Retinal pigment epithelial cell (primary cell): Measurements from ENCODE around the gene C4B.
A peak's percentile ranks its signal among the peaks of the same experiment; 100 is the strongest.
"Not testable (repeated sequence)": the region's sequence is repeated elsewhere in the genome, so short reads cannot be mapped to it uniquely, and the experiment has no call there.

ENCODE experiments used
- DNase-seq: peaks from one replicate; pipeline ENCODE4 v3.0.0-alpha.2; 2010; ENCODE audit warnings: low read depth
- H3K4me3 ChIP-seq: 2 replicates; pipeline ENCODE4 v1.5.1; 2011; ENCODE audit warnings: mild to moderate bottlenecking, low read length, control low read depth, moderate library complexity
- TF ChIP-seq, protein P1 (sequence below): conservative IDR thresholded peaks from 2 replicates; pipeline ENCODE4 v1.5.1; 2011; ENCODE audit warnings: low read depth, low read length, control low read depth, inconsistent platforms

The C4B gene

DNA sequence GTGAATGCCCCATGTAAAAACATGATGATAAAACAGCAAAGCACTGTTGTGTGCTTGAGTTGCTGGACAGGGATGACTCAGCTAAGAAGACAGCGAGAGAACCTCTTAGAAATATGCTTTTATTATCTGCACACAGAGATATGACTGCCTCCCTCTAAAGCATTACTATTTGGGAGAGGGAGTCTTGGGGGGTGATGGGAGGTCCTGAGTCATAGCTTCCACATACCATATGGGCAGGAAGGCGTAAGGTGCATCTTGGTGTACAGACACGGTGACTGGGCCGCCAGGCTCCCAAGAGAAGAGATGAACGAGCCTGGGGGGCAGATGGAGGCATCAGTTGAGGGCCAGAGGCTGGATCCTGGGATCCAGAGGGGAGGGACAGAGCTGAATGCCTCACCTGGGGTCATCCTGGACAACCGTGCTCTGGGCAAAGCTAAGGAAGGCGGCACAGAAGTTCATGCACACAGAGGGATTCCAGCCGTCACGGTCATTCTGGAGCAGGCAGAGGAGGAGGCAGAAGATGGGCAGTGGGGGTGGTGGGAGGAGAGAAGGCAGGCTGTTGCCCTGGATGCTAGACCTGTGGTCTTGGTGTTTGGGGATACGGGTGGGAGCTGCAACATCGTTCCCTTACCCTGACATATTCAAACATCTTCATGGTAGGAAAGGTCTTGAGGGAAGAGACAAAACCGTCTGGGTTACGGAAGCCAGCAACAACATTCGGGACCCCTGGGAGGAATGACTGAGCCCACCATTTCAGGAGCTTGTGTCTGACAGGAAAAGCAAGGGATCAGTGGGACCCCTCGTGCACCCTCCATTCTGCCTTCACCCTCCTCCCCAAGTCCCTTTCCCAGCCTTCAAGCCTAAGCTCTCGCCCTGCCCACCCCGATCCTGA is 44.6 kb upstream of the C4B start:
- DNase-seq = no peak
- H3K4me3 ChIP-seq = peak overlapping the region; percentile 91
- TF ChIP-seq, protein P1, sequence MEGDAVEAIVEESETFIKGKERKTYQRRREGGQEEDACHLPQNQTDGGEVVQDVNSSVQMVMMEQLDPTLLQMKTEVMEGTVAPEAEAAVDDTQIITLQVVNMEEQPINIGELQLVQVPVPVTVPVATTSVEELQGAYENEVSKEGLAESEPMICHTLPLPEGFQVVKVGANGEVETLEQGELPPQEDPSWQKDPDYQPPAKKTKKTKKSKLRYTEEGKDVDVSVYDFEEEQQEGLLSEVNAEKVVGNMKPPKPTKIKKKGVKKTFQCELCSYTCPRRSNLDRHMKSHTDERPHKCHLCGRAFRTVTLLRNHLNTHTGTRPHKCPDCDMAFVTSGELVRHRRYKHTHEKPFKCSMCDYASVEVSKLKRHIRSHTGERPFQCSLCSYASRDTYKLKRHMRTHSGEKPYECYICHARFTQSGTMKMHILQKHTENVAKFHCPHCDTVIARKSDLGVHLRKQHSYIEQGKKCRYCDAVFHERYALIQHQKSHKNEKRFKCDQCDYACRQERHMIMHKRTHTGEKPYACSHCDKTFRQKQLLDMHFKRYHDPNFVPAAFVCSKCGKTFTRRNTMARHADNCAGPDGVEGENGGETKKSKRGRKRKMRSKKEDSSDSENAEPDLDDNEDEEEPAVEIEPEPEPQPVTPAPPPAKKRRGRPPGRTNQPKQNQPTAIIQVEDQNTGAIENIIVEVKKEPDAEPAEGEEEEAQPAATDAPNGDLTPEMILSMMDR = no peak

DNA sequence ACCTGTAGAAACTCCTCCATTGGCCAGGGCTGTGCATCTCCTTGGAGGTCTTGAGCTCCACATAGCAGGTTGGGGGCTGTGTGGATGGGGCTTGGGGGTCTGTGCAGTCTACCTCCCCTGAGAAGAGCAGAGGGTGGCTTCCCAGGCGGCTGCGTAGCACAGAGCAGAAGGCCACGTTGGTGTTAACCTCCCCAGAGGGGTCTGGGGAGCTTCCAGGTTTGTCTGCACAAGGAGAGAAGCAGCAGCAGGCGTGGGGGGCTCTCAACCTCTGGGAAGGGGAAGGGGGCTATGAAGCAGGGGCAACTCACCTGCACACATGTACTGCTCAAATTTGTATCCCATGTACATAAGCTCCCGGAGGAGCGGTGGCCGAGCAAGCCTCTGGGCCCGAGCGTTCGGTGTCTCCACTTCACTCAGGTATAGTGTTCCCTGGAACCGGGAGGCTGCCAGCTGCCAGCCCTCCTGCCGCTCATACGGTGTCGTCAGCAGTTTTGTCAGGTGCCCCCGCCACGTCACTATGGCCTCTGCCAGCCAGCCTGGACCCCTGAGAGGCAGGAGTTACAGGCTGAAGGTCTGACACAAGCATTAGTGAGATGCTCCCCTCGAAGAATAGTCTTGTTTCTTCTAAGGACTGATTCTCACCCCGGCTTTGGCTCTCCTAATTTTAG is 43.9 kb upstream of the C4B start:
- DNase-seq = no peak
- TF ChIP-seq, protein P1 = no peak
- H3K4me3 ChIP-seq = peak overlapping the region; percentile 91

DNA sequence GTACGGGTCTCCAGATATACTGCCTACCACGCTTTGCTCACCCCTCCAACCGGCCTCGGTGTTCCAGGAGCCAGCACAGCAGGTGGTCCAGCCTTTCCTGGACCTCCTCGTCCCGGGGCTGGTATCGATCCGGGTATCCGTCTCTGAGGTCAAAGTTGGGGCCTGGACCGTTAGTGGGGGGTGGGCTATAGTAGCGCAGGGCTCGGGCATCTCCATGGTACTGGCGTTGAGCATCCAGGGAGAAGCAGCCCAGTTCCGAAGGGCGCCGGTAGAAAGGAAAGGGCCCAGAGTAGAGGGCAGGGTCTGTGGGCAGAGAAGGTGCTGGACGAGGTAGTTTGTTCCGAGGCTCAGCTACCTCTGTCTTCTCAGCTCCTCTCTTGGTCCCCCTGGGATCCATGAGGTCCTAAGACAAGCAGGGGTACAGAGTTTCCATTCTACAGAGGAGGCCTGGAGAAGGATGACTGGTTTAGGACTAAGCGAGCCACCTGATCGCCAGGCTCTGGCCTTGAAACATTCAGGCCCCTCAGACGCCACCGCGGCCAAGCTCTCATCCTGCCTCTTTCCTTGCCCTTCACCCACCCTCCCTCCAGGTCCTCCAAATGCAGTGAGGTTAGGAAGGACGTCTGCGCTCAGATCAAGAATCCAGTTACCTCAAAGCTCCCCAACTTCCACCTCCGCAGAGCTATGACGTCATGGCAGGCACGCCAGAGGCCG is 43.2 kb upstream of the C4B start:
- H3K4me3 ChIP-seq = peak overlapping the region; percentile 91
- TF ChIP-seq, protein P1 = no peak
- DNase-seq = no peak

DNA sequence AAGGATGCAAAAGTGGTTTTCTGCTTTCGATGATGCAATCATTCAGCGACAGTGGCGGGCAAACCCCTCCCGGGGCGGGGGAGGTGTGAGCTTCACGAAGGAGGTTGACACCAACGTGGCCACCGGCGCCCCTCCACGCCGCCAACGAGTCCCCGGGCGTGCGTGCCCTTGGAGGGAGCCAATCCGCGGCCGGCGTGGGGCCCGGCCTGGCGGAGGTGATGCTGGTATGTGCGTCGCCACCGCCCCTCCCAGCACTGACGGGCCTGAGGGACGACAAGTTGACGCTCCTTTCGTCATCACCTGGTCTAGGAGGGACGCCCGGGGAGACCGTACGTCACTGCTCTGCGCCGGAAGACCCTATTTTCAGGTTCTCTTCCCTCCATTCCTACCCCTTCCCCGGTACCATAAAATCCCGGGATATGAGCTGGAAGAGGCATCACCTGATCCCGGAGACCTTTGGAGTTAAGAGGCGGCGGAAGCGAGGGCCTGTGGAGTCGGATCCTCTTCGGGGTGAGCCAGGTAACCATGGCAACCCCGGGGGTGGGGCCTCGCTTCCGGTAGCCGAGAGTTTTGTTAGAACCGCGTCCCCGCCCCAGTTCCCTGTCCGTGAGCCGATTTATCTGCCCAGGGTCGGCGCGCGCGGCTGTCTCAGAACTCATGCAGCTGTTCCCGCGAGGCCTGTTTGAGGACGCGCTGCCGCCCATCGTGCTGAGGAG is 42.4 kb upstream of the C4B start, which contains the start of gene DXO:
DXO (minus strand) TSS at position 146 of the 716 bp plus-strand sequence. CDS start 463 bp downstream, outside the sequence.
- peak within 1 kb of the TSS; percentile 91 for H3K4me3 ChIP-seq
- peak; percentile 95 for DNase-seq
- TF ChIP-seq, protein P1 = no peak

DNA sequence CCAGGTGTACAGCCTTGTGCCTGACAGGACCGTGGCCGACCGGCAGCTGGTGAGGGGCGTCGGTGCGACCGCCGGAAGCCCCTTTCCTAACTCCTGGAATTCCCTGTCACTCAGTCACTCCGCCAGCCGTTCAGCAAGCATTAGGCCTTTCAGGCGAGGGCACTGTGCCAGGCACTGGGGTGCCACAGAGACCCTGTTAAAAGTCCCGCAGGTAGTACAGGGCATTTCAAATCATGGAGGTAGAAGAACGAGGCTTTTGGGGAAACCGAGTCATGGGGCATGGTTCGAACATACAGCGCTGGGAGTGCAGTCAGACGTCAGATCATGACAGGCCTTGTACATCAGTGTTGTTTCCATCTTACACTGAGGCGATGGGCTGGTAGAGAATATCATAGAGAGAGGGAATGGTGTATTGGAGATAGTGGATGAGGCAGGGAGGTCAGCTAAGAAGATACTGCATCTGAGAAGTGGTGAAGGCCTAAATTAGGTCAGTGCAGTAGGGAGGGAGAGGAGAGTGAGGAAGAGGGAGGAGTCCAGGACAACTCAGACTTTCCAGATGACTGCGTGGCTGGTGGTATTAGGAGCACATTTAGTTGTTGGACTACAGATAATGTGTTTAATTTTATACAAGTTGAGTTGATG is 41.8 kb upstream of the C4B start:
- TF ChIP-seq, protein P1 = no peak
- no peak for DNase-seq
- peak overlapping the region; percentile 91 for H3K4me3 ChIP-seq

DNA sequence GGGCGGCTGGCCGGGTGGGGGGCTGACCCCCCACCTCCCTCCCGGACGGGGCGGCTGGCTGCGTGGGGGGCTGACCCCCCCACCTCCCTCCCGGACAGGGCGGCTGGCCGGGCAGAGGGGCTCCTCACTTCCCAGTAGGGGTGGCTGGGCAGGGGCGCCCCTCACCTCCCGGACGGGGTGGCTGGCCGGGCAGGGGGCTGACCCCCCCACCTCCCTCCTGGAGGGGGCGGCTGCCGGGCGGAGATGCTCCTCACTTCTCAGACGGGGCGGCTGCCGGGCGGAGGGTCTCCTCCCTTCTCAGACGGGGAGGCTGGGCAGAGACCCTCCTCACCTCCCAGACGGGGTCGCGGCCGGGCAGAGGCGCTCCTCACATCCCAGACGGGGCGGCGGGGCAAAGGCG is 38.5 kb upstream of the C4B start:
- DNase-seq, H3K4me3 ChIP-seq: not testable (repeated sequence)
